ENCODE measurements around the gene GDAP1L1. TPM values are rescaled to one million over a fixed set of nuclear protein-coding genes. Genes with fewer than 3 reads are reported as not detected.

The GDAP1L1 gene
- total and polyA plus RNA-seq, 2 experiments from 2014 or later: 0.77 to 2.2 TPM

DNA sequence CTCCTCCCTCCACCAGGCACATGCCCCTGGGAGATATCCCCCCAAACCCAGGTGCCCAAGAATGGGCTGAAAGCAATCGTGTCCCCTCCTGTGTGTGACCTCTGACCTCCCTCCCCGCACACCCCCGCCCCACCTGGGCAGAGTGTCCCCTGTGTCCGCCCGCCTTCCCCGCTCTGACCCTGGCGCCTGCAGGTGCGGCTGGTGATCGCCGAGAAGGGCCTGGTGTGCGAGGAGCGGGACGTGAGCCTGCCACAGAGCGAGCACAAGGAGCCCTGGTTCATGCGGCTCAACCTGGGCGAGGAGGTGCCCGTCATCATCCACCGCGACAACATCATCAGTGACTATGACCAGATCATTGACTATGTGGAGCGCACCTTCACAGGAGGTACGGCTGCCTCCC, 9.9 kb downstream of the GDAP1L1 start:
- TF ChIP-seq EZH2 (IDR thresholded peaks at IDR 0.05; ENCODE audit: borderline replicate concordance) (no peak), EZH2phosphoT487 (IDR thresholded peaks at IDR 0.05; ENCODE audit: low read depth, severe bottlenecking, unreplicated experiment) (no peak)
- TF ChIP-seq, protein P1, sequence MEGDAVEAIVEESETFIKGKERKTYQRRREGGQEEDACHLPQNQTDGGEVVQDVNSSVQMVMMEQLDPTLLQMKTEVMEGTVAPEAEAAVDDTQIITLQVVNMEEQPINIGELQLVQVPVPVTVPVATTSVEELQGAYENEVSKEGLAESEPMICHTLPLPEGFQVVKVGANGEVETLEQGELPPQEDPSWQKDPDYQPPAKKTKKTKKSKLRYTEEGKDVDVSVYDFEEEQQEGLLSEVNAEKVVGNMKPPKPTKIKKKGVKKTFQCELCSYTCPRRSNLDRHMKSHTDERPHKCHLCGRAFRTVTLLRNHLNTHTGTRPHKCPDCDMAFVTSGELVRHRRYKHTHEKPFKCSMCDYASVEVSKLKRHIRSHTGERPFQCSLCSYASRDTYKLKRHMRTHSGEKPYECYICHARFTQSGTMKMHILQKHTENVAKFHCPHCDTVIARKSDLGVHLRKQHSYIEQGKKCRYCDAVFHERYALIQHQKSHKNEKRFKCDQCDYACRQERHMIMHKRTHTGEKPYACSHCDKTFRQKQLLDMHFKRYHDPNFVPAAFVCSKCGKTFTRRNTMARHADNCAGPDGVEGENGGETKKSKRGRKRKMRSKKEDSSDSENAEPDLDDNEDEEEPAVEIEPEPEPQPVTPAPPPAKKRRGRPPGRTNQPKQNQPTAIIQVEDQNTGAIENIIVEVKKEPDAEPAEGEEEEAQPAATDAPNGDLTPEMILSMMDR (IDR thresholded peaks at IDR 0.05; ENCODE audit: poor library complexity): no peak
- Histone ChIP-seq H3K27me3 (no peaks in the 10 kb centered on the region), H3K9me2 (replicated peaks; ENCODE audit: insufficient read depth) (no peaks in the 10 kb centered on the region), H3K79me2 (no peaks in the 10 kb centered on the region), H3K4me2 (no peak overlapping the region), H4K20me1 (ENCODE audit: insufficient read depth, poor library complexity, severe bottlenecking) (no peaks in the 10 kb centered on the region), H3K36me3 (replicated peaks; ENCODE audit: insufficient read depth, low read depth) (no peaks in the 10 kb centered on the region), H3K9me3 (ENCODE audit: low read depth) (no peaks in the 10 kb centered on the region), H3K4me3 (no peak overlapping the region), H3K27ac (no peak overlapping the region), H2AFZ (no peak overlapping the region), H3K4me1 (ENCODE audit: insufficient read depth) (no peaks in the 10 kb centered on the region)
- WGBS (ENCODE audit: low lambda C conversion rate, missing lambda C conversion rate): 93% methylated on average over 19 of the region's 21 CpGs
- no peak for DNase-seq (ENCODE audit: low spot score)

DNA sequence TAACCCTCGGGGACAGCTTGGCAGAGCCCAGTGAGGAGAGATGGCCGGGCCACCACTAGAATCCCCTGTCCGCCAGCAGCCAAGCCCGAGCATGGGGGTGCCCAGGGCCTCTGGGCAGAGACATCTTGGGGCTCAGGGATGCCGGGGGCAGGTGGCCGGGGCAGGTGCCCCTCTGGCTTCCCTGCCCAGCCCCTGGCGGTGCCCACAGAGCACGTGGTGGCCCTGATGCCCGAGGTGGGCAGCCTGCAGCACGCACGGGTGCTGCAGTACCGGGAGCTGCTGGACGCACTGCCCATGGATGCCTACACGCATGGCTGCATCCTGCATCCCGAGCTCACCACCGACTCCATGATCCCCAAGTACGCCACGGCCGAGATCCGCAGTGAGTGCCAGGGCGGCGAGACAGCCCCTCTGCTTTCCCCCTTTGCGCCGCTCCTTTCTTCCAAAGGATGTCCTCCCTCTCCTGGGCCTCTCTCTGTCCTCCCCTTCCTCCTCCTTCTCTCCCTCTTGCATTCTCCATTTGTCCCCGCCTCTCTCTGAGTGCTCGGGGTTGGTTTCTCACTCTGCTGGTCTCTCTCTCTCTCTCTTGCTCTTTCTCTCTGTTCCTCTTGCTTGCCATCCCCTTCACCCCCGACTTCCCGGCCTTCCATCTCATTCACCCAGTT, 11.2 kb downstream of the GDAP1L1 start:
- Histone ChIP-seq H3K9me2 (replicated peaks; ENCODE audit: insufficient read depth) (no peaks in the 10 kb centered on the region), H4K20me1 (ENCODE audit: insufficient read depth, poor library complexity, severe bottlenecking) (no peaks in the 10 kb centered on the region), H3K4me2 (no peak overlapping the region), H3K4me1 (ENCODE audit: insufficient read depth) (no peaks in the 10 kb centered on the region), H2AFZ (no peak overlapping the region), H3K27me3 (no peaks in the 10 kb centered on the region), H3K4me3 (no peak overlapping the region), H3K36me3 (replicated peaks; ENCODE audit: insufficient read depth, low read depth) (no peaks in the 10 kb centered on the region), H3K9me3 (ENCODE audit: low read depth) (no peaks in the 10 kb centered on the region), H3K27ac (no peak overlapping the region), H3K79me2 (no peaks in the 10 kb centered on the region)
- 94% methylated on average over 26 of the region's 28 CpGs for WGBS (ENCODE audit: low lambda C conversion rate, missing lambda C conversion rate)
- DNase-seq (ENCODE audit: low spot score): no peak
- TF ChIP-seq EZH2 (IDR thresholded peaks at IDR 0.05; ENCODE audit: borderline replicate concordance) (no peak), EZH2phosphoT487 (IDR thresholded peaks at IDR 0.05; ENCODE audit: low read depth, severe bottlenecking, unreplicated experiment) (no peak)
- TF ChIP-seq, protein P1 (IDR thresholded peaks at IDR 0.05; ENCODE audit: poor library complexity): no peak

DNA sequence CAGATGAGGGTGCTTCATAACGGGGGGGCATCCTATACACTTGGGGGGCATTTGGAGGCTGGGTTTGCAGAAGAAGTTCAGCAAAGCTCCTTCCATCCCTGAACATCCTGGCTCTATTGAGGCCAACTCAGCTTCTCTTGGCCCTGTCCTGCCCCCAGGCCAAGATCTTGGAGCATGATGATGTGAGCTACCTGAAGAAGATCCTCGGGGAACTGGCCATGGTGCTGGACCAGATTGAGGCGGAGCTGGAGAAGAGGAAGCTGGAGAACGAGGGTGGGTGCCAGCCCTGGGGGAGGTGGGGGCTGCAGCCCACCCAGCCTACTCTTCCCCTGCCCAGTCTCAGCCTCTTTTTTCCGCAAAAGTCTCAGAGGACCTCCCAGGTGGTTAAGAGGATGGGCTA, 17.2 kb downstream of the GDAP1L1 start:
- H3K27ac ChIP-seq: no peak overlapping the region
- 72% methylated on average over 5 of the region's 5 CpGs for WGBS (ENCODE audit: low lambda C conversion rate, missing lambda C conversion rate)
- H3K4me2 ChIP-seq: no peak overlapping the region
- no peaks in the 10 kb centered on the region for H3K79me2 ChIP-seq
- no peaks in the 10 kb centered on the region for H3K9me2 ChIP-seq (replicated peaks; ENCODE audit: insufficient read depth)
- H3K36me3 ChIP-seq (replicated peaks; ENCODE audit: insufficient read depth, low read depth): no peaks in the 10 kb centered on the region
- H3K4me3 ChIP-seq: no peak overlapping the region
- H3K4me1 ChIP-seq (ENCODE audit: insufficient read depth): no peaks in the 10 kb centered on the region
- H3K9me3 ChIP-seq (ENCODE audit: low read depth): no peaks in the 10 kb centered on the region
- no peak for TF ChIP-seq EZH2 (IDR thresholded peaks at IDR 0.05; ENCODE audit: borderline replicate concordance)
- TF ChIP-seq, protein P1 (IDR thresholded peaks at IDR 0.05; ENCODE audit: poor library complexity): no peak
- TF ChIP-seq EZH2phosphoT487 (IDR thresholded peaks at IDR 0.05; ENCODE audit: low read depth, severe bottlenecking, unreplicated experiment): no peak
- no peaks in the 10 kb centered on the region for H3K27me3 ChIP-seq
- no peak overlapping the region for H2AFZ ChIP-seq
- no peaks in the 10 kb centered on the region for H4K20me1 ChIP-seq (ENCODE audit: insufficient read depth, poor library complexity, severe bottlenecking)
- DNase-seq (ENCODE audit: low spot score): peak; percentile 19

All from hepatocyte (in vitro differentiated cells).